WERI-Rb-1 (cell line): ENCODE results near the gene NIPA2.

Experiments used
- DNase-seq: peaks from one replicate; pipeline ENCODE4 v3.0.0-alpha.2; 2020
- H3K27ac ChIP-seq: fragments of 250-450 bp; sonication (Bioruptor Pico); 2 replicates; pipeline ENCODE4 v1.5.1; 2020; ENCODE audit warnings: mild to moderate bottlenecking, moderate library complexity
- H3K27me3 ChIP-seq: fragments of 250-450 bp; sonication (Bioruptor Pico); 2 replicates; pipeline ENCODE4 v1.5.1; 2021; ENCODE audit warnings: mild to moderate bottlenecking, low read depth, moderate library complexity; ENCODE audit not compliant: insufficient read depth, severe bottlenecking
- H3K36me3 ChIP-seq: fragments of 250-450 bp; sonication (Bioruptor Pico); 2 replicates; pipeline ENCODE4 v1.5.1; 2020; ENCODE audit warnings: mild to moderate bottlenecking, moderate library complexity
- H3K4me3 ChIP-seq: 2 replicates; pipeline ENCODE4 v1.5.1; 2011; ENCODE audit warnings: low read depth, mild to moderate bottlenecking, control low read depth, low read length
- H3K9me3 ChIP-seq: fragments of 250-450 bp; sonication (Bioruptor Pico); 2 replicates; pipeline ENCODE4 v1.5.1; 2021; ENCODE audit warnings: mild to moderate bottlenecking, moderate library complexity; ENCODE audit not compliant: severe bottlenecking
- CTCF ChIP-seq: IDR thresholded peaks from 2 replicates; pipeline ENCODE4 v1.5.1; 2011; ENCODE audit warnings: low read depth, mild to moderate bottlenecking, control low read depth, inconsistent platforms, low read length

Gene NIPA2

GRCh38 chr15:22907161-22907950 is 68.9 kb downstream of the NIPA2 start:
- Histone ChIP-seq H3K36me3 (no peaks in the 10 kb centered on the region), H3K9me3 (no peaks in the 10 kb centered on the region), H3K27me3 (no peaks in the 10 kb centered on the region), H3K4me3 (no peak overlapping the region), H3K27ac (no peak overlapping the region)
- no peak for DNase-seq
- no peak for TF ChIP-seq CTCF

DNA sequence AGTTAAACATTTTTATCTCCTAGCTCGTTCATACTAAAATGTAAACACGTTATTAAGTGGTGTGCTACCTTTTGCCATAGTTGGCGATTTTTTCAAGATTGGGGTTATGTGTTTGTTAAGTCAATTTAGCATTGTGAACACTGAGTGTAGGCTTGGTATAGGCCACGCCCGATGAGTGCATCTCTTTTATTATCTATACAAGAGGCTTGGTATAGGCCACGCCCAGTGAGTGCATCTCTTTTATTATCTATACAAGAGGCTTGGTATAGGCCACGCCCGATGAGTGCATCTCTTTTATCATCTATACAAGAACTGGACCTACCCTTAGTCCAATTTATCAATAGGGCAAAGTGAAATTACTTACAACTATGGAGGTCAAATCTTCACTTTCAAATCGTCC is 70.4 kb downstream of the NIPA2 start:
- Histone ChIP-seq H3K27ac (no peak overlapping the region), H3K36me3 (no peaks in the 10 kb centered on the region), H3K9me3 (no peaks in the 10 kb centered on the region), H3K4me3 (no peak overlapping the region), H3K27me3 (no peaks in the 10 kb centered on the region)
- no peak for DNase-seq
- no peak for TF ChIP-seq CTCF

- no peak for TF ChIP-seq CTCF
- no peak overlapping the region for H3K27ac ChIP-seq
- no peaks in the 10 kb centered on the region for H3K27me3 ChIP-seq
- no peak for DNase-seq
- no peaks in the 10 kb centered on the region for H3K9me3 ChIP-seq
- H3K36me3 ChIP-seq = no peaks in the 10 kb centered on the region
- no peak overlapping the region for H3K4me3 ChIP-seq
Observed at GRCh38 chr15:22911306-22911705, 72.8 kb downstream of the NIPA2 start.

DNA sequence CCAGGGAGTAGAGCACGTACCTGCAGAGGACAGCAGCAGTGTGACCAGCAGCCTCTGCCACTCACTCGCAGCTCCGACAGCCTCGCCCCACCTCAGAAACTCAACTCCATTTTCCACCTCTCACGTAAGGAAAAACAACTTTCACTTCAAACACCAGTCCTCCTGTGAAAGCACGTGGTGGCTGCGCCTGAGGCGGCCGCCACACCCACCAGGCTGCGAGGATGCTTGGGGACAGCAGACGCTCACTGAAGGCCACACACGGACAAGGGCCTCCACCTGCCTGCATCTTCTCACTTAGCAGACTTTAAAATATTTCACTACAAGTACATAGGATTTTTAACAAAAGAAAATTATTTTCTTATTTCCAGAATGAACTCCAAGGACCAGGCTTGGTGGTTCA is 73.8 kb downstream of the NIPA2 start:
- Histone ChIP-seq H3K4me3 (no peak overlapping the region), H3K9me3 (no peaks in the 10 kb centered on the region), H3K27ac (no peak overlapping the region), H3K36me3 (no peaks in the 10 kb centered on the region), H3K27me3 (no peaks in the 10 kb centered on the region)
- no peak for TF ChIP-seq CTCF
- no peak for DNase-seq

DNA sequence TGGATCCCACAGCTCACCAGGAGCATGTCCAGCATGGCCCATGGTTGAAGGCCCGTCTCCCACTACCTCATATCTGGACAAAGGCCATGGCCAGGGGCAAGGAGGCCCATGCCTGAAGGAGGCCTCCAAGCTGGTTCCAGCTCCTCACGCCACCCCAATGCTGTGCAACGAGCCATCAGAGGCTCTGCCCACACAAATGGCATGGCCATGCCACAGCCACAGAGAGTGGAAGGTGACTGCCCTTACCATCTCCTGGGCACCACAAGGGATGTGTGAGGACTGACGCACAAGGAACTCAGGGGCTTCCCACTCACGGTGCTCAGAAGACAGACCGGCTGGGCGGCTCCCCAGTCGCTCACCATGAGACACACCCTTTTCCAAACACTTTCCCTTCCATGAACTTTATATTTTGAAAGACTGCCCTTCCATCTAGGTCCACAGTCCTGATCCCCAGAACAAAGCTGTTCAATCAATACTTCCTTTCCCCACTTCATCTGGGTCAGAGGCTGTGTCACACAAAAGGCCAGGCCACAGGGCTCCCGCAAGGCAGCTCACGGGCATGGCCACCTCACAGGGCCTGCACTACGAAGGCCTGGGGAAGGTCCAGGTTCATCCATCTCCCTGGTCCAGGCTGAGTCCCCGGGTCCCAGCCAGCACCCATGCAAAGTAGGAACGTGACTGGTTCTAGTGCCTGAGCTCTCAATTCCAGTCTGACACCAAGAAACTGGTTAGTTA is 75.3 kb downstream of the NIPA2 start:
- no peak for DNase-seq
- TF ChIP-seq CTCF = no peak
- no peaks in the 10 kb centered on the region for H3K27me3 ChIP-seq
- no peaks in the 10 kb centered on the region for H3K9me3 ChIP-seq
- no peaks in the 10 kb centered on the region for H3K36me3 ChIP-seq
- no peak overlapping the region for H3K27ac ChIP-seq
- no peak overlapping the region for H3K4me3 ChIP-seq
